ENCODE measurements around the gene ENOPH1.

DNA sequence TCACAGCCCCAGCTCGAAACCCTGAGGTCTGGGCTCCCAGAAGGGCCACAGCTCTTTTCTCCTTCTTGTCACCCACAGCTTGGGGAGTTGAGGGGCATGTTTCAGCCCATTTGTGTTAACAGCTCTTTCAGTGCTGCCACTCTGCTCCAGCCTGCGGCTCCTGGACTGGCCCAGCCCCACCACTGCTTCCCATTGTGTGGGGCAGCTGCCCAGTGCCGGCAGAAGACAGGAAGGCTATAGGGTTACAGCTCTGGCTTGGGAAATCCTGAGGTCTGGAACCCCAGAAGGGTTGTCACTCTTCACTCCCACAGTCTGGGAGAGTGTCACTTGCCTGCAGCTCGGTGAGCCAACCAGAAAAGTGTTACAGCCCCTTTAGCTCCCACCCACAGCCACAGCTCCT lies 49.6 kb upstream of the ENOPH1 start:
- TF ChIP-seq EZH2 (IDR thresholded peaks at IDR 0.05; ENCODE audit: borderline replicate concordance, insufficient read depth, low read length, poor library complexity, severe bottlenecking) (no peak), CTCF (IDR thresholded peaks at IDR 0.05; ENCODE audit: poor library complexity, severe bottlenecking) (no peak), REST (IDR thresholded peaks at IDR 0.05; ENCODE audit: borderline replicate concordance) (no peak), TAF1 (IDR thresholded peaks at IDR 0.05; ENCODE audit: low read depth) (no peak), POLR2AphosphoS5 (IDR thresholded peaks at IDR 0.05) (no peak), EP300 (conservative IDR thresholded peaks at IDR 0.05; ENCODE audit: poor library complexity, severe bottlenecking) (no peak), RAD21 (conservative IDR thresholded peaks at IDR 0.05) (no peak)
